IPS-NIHi7 (cell line): ENCODE data around the gene ZFR2.
"Not testable (repeated sequence)": the region's sequence is repeated elsewhere in the genome, so short reads cannot be mapped to it uniquely, and the experiment has no call there.

Source experiments
- DNase-seq: peaks from one replicate; pipeline ENCODE4 v3.0.0; 2012; ENCODE audit warnings: mixed read lengths; ENCODE audit errors: extremely low spot score

The ZFR2 gene

DNA sequence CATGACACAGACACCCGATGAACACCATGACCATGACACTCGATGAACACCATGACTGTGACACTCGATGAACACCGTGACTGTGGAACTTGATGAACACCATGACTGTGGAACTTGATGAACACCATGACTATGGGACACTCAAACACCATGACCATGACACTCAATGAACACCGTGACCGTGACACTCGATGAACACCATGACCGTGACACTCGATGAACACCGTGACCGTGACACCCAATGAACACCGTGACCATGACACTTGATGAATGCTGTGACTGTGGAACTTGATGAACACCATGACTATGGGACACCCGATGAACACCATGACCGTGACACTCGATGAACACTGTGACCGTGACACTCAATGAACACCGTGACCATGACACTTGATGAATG lies 31.5 kb downstream of the ZFR2 start:
- no peak for DNase-seq

DNA sequence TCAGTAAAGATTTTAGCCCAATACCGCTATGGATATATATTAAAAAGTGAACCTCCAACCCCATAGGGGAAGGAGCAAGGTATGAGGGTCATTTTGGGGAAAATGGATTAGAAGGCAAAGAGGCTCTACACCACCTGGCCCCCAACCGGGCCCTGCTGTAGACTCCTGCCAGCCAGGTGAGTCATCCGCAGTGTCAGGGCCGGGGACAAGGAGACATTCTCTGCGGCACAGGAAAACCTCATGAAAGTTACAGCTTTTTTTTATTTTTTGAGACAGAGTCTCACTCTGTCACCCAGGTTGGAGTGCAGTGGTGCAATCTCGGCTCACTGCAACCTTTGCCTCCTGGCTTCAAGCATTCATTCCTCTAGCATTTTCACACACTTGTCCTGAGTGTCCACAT lies 32.0 kb downstream of the ZFR2 start:
- DNase-seq = no peak

DNA sequence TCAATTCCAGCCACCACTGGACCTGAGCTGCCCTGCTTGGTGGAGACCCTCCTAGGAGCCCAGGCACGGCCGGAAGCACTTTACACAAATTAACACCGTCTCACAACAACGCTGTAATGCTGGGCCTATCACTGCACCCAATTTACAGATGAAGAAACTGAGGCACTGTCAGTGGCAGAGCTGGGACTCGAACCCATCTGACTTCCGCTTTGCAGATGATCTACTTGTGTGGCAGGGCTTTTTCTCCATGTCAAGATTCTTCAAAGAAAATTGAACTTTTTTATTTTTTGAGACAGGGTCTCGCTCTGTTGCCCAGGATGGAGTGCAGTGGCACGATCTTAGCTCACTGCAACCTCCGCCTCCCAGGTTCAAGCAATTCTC lies 33.8 kb downstream of the ZFR2 start:
- no peak for DNase-seq

DNA sequence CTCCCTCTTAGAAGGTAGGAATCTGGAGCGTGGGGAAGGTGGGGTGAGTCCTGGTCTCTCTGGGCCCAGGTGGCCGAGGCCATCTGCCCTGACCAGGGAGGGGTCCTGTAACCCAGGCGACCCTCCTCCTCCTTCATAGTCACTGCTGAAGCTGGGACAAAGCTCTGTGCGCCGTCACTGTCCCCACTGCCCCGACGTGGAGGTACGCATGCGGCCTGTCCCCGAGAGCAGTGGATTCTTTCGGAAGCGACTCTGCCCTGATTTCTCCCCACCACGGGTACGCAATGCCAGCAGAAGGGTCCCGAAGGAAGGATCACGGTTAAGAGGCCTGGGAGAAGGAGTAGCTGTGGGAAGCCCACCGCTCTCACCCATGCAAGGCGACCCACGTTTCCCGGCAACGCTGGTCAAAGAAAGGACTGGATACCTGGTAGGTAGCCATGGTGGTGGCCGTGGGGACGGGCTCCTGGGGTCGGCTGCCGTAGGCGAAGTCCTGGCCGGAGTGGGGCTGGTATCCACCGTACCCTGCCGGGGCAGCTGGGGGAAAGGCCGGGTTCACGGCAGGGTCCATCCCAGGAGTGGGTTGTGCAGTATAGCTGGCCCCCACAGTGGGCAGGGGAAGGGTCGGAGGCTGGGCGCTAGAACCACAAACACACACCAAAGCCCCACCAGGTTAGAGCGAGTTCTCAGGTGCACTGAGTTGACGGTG lies 34.3 kb downstream of the ZFR2 start:
- no peak for DNase-seq

DNA sequence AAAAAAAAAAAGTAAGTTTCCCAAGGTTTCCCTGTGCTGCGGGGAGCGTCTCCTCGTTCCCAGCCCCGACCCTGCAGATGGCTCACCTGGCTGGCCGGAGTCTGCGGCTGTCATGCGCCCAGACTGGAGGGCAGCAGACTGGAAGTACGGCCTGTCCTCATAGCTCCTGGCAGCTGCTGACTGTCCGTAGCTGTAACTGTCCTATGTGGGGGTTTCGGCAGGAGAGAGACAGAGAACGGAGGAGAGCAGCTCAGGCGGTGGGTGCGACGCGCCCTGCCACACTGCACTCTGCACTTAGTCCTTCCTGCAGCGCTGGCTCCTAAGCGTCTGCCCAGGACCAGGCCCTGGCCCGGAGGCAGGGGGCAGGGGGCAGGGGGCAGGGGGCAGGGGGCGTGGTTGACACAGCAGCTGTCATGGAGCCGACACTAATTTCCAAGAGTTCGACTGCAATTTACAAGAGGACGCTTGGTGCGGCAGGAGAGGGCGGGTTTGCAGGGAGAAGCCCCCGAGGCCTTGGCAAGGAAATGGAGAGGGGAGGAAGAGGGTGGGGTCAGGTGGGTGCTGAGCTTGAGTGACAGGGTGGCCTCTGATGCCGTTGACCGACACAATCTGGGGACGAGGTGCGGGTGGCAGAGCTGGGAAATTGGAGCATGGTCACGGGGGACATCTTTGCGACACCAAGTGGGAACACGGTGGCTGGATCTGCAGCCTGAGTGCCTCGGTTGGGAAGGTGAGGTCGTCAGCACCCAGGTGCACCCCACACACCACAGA lies 35.1 kb downstream of the ZFR2 start:
- no peak for DNase-seq

DNA sequence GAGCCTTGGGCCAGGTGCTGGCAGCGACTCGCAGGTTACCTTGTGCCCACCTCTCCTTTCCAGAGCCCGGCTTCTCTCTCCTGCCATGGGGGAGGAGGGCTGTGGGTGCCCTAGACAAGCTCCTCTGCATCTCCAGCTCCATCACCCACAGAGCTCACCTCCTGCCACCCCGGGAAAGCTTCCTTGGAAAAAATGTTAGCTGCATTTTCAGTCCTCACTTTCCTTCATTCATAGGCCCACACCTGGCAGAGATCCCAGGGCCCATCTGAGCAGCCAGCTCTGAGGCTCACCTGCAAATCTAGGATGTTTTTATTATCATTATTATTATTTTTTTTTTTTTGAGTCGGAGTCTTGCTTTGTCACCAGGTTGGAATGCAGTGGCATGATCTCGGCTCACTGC lies 36.8 kb downstream of the ZFR2 start:
- no peak for DNase-seq

DNA sequence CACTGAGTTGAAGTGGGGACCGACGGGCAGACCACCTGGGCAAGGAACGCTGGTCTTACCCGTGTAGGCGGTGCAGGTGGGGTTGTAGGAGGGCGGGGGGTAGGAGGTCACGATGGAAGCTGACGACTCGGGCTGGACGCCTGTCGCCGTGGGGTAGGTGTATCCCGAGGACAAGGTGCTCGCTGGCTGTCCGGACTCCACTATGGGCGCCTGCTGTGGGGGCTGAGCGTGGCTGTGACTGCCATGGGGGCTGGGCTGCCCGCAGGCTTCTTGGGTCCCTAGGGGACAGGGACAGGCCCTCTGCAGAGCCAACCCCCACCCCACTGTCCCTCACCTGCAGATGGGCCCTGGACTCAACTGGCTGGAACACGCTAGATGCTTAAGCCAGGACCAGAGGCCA lies 37.2 kb downstream of the ZFR2 start:
- no peak for DNase-seq

DNA sequence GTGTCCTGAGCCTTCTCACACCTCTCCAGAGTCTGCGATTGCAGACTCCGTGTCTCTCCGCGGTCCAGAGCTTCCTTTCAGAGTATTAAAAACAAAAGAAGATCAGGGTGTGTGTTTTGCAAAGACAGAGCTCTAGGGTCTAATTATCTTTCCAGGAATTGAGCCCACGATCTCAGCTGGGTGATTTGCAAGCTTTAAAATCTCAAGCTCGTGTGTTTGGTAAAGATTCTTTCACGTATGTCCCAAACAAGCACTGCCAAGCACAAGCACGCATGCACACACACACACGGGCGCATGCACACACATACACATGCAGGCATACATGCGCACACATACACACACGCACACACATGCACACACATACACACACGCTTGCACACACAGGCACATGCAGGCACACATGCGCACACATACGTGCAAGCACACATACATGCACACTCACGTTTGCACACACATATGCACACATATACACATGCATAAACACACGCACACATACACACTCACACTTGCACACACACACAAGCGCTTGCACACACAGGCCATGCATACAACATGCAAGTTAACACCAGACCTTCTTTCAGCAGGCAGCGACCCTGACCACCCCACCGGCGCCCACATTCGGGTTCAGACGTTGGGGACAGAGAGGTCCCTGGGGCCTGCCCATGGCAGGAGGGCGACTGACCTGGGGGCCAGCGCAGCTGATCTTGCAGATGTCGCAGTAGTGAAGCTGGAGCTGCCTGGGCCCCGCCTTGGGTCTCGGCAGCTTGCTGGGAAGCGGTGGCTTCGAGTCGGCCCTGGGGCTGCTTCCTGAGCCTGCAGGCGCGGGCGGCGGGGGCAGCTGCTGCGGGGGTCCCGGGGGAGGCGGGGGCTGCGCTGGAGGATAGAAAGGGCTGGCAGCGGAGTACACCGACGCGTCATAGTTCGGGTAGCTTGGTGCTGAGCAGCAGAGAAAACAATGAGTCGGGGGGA lies 37.9 kb downstream of the ZFR2 start:
- DNase-seq = no peak

DNA sequence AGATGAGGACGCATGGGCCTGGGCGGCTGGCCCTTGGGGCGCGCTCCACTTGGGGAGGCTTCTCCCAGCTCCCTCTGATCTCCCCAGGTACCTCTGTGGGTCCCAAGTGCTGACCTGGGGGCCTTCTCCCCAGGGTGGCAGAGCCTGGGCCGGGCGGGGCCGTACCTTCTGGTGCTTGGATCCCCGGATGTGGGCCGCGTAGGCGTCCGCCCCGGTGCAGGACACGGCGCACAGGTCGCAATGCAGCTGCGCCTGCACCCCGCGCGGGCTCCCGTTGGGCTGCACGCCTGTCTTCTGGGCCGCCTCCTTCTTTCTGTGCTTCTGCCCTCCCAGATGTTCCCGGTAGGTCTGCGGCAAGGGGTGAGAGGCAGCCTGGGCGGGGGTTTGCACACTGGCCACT lies 41.5 kb downstream of the ZFR2 start:
- no peak for DNase-seq

DNA sequence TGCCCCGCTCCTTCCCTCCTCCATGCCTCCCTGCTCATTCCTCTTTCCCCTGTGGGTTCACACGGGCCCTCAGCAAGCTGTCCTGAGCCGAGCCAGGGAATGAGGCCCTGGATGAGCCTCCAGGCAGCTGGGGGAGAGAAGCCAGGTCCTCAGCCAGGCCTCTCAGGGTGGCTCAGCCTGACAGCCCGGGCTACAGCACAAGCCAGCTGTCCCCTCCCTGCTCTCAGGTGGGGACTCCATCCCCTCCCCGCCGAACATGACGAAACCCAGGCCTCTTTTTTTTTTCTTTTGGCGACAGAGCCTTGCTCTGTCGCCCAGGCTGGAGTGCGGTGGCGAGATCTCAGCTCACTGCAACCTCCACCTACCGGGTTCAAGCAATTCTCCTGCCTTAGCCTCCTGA lies 42.7 kb downstream of the ZFR2 start:
- no peak for DNase-seq

DNA sequence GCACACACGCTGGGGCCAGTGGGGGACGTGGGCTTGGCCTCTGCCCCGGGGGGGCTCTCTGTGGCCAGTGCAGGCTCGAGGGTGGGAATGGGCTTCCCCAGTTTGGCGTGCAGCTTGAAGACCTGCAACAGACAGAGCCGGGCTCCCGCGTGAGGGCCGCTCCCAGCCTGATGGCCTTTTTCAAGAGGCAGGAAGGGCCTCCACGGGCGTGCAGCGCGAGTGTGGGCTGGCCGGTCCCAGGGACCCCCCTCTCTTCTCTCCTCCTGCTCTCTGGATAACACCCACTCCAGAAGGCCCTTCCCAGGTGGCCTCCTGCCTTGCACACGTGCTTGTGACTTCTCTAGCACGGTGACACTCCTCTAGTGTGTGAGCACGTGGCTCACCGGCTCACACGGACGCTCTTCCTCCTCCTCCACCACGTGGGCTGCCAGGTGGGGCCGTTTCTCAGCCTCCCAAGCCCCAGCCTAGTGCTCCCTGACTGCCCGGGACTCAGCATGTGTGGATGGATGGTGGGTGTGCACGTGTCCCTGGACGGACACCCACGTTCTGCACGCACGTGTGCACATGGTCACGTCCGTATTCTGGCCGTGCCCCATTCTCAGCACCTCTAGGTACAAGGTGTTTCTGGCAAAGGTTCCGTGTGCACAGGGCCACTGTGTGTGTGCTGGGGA lies 43.4 kb downstream of the ZFR2 start:
- no peak for DNase-seq

DNA sequence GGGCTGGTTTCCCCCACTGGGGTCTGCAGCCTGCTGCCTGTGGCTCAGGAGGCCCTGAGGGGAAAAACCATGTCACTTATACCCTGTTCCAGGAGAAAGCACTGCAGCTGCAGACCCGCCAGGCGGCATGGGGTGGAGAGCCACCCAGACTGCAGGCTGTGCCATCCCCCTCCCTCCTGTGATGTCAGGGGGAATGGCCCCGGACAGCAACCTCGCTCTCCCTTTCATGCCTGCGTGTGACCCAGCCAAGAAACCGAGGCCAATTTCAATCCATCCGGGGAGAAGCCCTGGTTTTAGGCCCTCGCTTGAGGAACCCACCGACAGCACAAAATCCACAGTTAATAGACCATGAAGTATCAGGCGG lies 45.5 kb downstream of the ZFR2 start:
- DNase-seq = no peak

DNA sequence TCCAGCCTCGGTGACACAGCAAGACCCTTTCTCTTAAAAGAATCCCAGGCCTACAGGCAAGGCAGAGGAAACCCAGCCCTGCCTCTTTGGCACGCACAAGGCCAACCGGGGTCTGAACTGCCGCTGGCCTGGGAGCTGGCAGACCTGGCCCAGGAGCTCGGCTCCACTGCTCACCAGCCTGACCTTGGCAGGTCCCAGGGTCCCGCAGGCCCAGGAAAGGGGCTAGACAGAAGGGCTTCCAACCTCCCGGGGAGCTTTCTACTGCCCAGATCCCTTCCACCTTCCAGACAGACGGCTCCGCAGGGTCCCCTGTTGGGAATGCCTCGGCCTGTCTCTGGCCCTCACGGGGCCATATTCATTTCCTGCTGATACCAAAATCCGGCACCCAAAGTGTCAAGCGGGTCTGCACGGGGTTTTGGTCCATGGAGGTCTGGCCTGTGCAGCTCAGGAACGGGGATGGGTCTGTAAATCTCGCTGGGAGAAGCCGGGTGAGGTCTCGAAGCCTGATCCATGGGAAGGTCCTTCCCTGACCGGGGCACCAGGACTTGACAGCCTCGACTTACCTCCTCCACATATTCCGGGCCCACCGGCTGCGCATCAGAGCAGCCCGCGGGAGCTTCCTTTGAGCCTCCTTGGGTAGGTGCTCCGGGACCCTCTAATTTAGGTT lies 46.0 kb downstream of the ZFR2 start:
- no peak for DNase-seq

DNA sequence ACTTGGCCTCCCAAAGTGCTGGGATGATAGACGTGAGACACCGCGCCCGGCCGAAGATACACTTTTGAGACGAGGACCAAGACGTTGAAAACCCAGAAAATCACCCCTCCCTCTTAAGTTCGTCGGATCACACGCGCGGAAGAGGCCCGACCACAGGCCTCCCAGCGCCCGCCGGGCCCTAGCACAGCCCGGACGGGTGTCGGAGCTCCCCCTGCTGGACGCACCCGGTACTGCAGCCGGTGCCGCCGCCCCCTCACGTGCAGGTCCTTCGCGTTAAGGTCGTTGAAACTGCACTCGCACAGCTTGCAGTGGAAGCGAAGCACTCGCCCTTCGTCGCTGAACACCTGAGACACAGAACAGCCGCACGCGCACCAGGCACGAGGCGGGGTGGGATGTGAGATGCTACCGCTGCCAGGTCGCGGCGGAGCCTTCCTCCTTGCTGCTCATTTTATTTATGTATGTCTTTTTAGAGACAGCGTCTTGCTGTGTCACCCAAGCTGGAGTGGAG lies 46.9 kb downstream of the ZFR2 start:
- peak; percentile 93 for DNase-seq

DNA sequence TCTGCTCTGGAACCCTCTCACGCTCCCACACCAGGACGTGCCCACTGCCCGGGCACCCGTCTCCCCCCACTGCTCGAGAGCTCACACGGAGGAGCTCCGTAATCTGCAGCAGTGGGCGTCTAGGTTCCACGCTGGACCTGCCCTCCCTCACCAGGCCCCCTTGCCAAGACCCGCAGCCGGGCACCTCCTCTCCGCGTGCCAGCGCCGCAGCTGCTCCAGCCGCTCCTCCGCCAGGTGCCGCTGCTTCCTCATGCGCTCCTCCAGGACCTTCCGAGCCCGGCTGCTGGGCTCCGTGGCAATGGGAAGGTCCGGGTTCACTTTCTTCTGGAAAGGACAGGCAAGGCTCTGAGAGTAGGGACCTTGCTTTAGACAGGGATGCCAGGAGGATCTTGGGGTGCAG lies 47.7 kb downstream of the ZFR2 start:
- no peak for DNase-seq

DNA sequence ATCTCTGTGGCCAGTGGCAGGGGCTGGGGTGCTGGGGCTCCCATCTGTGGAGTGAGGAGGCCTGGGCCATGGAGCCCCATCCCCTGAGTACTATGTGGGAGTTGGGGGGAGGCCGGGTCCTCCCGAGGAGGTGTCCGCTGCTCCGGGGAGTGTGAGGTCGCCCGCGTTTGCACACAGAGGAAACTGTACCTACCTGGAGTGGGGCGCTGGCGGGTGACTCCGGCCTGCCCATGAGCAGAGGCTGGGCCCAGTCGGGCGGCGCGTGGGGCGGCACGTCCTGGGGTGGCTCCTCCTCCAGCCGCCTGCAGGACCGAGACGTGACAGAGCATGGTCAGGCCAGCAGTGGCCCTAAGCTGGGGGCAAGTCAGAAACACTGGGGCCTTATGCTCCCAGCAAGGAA lies 48.8 kb downstream of the ZFR2 start:
- no peak for DNase-seq

DNA sequence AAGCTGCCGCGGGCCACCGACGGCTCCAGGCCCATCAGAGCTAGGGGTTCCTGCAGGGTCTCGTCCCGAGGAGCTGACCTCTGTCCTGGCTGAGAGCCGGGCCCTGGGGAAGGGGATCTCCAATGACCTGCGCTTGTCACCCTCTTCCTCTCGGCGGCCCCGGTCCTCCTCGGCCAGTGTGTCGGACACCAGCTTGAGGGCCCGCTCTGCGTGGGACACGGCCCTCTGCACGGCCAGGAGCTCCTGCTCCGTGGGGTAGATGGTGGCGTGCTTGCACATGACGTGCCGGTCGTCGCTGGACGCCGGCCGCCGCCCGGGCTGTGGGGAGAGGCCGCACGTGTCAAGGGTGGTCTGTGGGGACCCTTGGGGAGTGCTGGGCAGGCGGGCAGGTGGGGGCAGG lies 49.9 kb downstream of the ZFR2 start:
- no peak for DNase-seq

DNA sequence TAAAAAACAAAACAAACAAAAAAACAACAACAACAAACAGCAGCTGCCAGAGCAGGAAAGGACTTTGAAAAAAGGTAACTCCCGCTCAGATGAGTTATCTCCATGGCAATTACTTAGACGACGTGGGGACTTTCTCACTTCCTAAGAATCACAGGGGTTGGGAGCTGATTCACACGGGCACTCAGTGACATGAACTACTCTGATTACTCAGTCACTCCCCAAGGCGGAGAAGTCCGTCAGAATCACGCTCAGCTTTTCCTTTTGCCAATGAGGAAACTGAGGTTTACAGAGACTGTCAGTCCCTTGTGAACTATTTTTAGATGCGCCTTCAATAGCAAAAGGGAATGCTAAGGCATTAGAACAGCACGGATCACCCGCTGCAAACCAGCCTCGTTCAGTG lies 50.4 kb downstream of the ZFR2 start:
- no peak for DNase-seq

DNA sequence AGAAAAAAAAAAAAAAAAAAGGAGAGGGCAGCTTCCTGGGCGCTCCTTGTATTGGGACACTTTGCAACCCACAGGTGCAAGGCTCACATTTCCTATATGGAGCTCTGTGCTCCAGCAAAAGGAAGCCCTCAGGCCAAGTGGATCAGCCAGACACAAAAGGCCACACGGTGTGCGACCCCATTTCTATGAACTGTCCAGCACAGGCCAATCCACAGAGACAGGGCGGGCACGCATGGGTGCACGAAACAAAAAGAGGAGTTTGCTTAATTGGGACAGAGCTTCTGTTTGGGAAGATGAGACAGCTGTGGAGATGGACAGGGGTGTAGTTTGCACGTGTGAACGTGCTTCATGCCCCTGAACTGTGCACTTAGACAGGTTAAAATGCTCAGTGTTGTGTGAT lies 51.1 kb downstream of the ZFR2 start:
- DNase-seq = no peak

DNA sequence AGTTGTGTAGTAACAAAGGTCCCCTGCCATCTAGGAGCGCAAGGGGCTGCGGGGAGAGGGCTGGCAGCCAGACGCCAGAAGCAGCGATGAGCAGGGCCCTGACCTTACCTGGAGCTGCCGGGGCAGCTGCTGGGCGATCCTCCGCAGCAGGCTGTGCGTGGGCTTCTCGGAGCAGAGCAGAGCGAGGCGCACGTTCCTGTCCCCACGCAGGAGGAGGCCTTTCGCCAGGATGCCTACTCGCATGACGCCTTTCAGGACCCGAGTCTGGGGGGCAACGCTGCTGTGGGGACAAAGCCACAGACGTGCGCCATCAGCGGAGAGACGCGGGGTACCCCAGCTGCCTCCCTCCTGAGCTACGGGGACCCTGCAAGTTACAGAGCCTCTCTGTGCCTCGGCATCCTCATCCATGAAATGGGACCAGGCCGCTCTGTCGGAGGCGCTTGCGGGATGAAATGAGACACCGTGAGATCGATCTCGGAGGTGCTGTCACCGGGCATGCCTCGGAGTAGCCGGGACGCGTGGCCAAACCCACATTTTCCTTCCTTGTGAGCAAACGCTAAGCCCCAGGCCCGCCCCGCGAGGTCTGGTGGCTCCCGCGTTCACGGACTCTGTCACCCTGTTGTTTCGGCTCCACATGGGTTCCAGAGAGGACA lies 52.1 kb downstream of the ZFR2 start:
- DNase-seq = no peak

DNA sequence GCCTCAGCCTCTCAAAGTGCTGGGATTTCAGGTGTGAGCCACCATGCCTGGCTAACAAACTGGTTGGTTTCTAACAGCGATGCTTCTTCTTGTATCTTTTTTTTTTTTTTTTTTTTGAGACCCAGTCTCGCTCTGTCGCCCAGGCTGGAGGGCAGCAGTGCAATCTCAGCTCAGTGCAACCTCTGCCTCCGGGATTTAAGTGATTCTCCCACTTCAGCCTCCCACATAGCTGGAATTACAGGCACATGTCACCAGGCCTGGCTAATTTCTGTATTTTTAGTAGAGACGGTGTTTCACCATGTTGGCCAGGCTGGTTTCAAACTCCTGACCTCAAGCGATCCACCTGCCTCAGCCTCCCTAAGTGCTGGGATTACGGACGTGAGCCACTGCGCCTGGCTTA lies 52.7 kb downstream of the ZFR2 start:
- DNase-seq = not testable (repeated sequence)
